Adrenal gland (tissue), 12 donors: ENCODE data around the gene COL21A1. TPM values are rescaled to one million over a fixed set of nuclear protein-coding genes. Genes with fewer than 3 reads are reported as not detected.

Experiments
- DNase-seq, 7 donors: peaks; one replicate each; pipeline ENCODE4 v3.0.0-alpha.2; 2019 to 2020
- H3K27ac ChIP-seq, 5 donors: fragments of 200-600 bp; sonication (generic) in 4 of 5; 1 replicate in 3 of 5; 2 replicates in 2 of 5; pipeline versions ENCODE4 v1.5.1 to v1.8.0; 2016 to 2020; ENCODE audit warnings: mild to moderate bottlenecking in 1 of 5
- H3K27me3 ChIP-seq: fragments of 200-600 bp; 2 replicates; pipeline ENCODE4 v1.8.0; 2021
- H3K36me3 ChIP-seq, 2 donors: fragments of 200-600 bp; replicated peaks in 1 of 2; 1 replicate in 1 of 2; 2 replicates in 1 of 2; pipeline versions ENCODE4 v1.5.1 to v1.8.0; 2018 to 2022
- H3K4me1 ChIP-seq, 2 donors: fragments of 200-600 bp; replicated peaks in 1 of 2; 1 replicate in 1 of 2; 2 replicates in 1 of 2; pipeline versions ENCODE4 v1.5.1 to v1.8.0; 2018 to 2021
- H3K4me3 ChIP-seq, 4 donors: fragments of 200-600 bp; sonication (generic) in 3 of 4; one replicate each; pipeline ENCODE4 v1.5.1; 2016 to 2018
- H3K9me3 ChIP-seq, 3 donors: fragments of 200-600 bp; sonication (generic) in 1 of 3; replicated peaks in 1 of 3; 1 replicate in 2 of 3; 2 replicates in 1 of 3; pipeline versions ENCODE4 v1.5.1 to v1.8.0; 2016 to 2021
- POLR2A ChIP-seq, 2 donors: fragments of 450-650 bp; IDR thresholded peaks; one replicate each; pipeline ENCODE4 v1.6.1; 2017; ENCODE audit warnings: antibody characterized with exemption in 2 of 2, mild to moderate bottlenecking in 2 of 2, moderate library complexity in 1 of 2
- WGBS, 4 donors: extraction: QIAGEN DNeasy Blood & Tissue Kit in 2 of 4; methylation state at CpG; one replicate each; pipeline versions ENCODE4 v1.1.5 to v1.1.7; 2013 to 2017; 5-methylcytosine and 5-hydroxymethylcytosine counted together
- intact Hi-C, 2 donors: fragments of 100-400 bp; cut with DNase I; formaldehyde crosslinking; loops; one replicate each; pipeline versions ENCODE4 v1.14.1 to v1.15.0; 2022 to 2023
- polyA plus RNA-seq, 3 donors: library from polyadenylated mRNA; stranded (reverse); fragments of 200-250 nt in 2 of 3; fragments of 350-450 nt in 1 of 3; fragmentation: Illumina TruSeq in 1 of 3; extraction: RNeasy Lipid Tissue Mini Kit (QIAGEN cat#74804) in 1 of 3; gene quantifications; one replicate each; pipeline ENCODE4 v1.2.3, GENCODE V29; 2013 to 2014
- total RNA-seq, 9 donors: library from RNA; depleted of rRNA in 4 of 9; stranded (reverse); fragments of >200 nt in 4 of 9; fragments of 120-200 nt in 1 of 9; fragmentation: NEBNext Ultra II Directional in 1 of 9; extraction: Animal tissue kit (Norgen Biotek cat#: 25700) in 1 of 9; gene quantifications; one replicate each; pipeline versions ENCODE4 v1.1.0 to v1.2.4, GENCODE V29; 2013 to 2023
- TF ChIP-seq, protein P1 (sequence below), 6 experiments: fragments of 450-650 bp in 4 of 6; fragments of 200-600 bp in 2 of 6; sonication (generic) in 1 of 6; IDR thresholded peaks; 1 replicate in 5 of 6; 2 replicates in 1 of 6; pipeline versions ENCODE4 v1.5.1 to v1.8.0; 2016 to 2021; ENCODE audit warnings: antibody characterized with exemption in 6 of 6, mild to moderate bottlenecking in 2 of 6, moderate library complexity in 1 of 6
- donor health status: healthy with polysubstance abuse.
- donor health status: Bipolar disorder and iron deficiency.
- donor health status: DM: yes; HTN: yes; CAD: no.
- donor health status: DM: no; HTN: no; CAD: no.
- donor health status: DM: no; HTN: no; CAD: no.
- donor health status: DM: yes; HTN: yes; CAD: no.

The COL21A1 gene
- total and polyA plus RNA-seq, 12 donors = 0.12 to 19.4 (median 1.2) TPM

DNA sequence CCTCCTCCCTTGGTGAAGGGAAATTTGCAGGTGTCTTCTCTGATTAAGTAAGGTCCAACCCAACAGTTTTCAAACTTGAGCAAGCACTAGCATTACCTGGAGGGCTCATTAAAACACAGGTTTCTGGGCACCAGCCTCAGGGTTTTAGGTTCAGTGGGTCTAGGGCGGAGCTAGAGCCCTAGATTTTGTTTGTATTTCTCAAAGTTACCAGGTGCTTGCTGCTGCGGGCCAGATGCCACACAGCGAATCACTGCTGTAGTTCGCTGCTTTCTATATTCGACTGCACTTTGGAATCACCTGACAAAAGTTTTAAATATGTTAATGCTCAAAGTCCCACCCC lies 869 bp downstream of the COL21A1 start:
- intact Hi-C loops = no loop called here

DNA sequence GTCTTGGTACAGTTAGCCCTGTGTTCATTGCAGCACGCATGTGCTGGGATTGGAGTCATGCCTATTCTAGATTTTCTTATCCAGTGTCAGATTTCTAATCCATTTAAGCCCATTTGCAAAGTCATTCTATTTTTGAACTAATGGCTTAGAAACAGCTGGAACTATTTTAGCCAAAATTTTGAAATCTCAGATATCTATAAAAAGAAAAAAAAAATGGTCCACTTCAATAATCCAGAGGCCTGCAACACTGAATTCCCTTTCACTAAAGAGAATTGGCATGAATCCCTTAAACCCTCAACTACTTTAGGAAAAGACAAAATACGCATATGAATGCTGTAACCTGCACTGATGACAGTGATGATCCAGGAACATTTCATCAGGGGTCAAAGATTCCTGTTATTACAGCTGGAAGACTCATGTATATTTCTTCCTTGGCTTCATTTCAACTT lies 1.5 kb downstream of the COL21A1 start:
- no peaks in the 10 kb centered on the region for H3K27me3 ChIP-seq
- DNase-seq = no peak
- no peak for TF ChIP-seq POLR2A (IDR thresholded peaks at IDR 0.05)
- TF ChIP-seq, protein P1, sequence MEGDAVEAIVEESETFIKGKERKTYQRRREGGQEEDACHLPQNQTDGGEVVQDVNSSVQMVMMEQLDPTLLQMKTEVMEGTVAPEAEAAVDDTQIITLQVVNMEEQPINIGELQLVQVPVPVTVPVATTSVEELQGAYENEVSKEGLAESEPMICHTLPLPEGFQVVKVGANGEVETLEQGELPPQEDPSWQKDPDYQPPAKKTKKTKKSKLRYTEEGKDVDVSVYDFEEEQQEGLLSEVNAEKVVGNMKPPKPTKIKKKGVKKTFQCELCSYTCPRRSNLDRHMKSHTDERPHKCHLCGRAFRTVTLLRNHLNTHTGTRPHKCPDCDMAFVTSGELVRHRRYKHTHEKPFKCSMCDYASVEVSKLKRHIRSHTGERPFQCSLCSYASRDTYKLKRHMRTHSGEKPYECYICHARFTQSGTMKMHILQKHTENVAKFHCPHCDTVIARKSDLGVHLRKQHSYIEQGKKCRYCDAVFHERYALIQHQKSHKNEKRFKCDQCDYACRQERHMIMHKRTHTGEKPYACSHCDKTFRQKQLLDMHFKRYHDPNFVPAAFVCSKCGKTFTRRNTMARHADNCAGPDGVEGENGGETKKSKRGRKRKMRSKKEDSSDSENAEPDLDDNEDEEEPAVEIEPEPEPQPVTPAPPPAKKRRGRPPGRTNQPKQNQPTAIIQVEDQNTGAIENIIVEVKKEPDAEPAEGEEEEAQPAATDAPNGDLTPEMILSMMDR (IDR thresholded peaks at IDR 0.05) = no peak
- intact Hi-C loops = no loop called here
- 32 to 36% (median 33%) methylated on average over 2 of the region's 2 CpGs for WGBS, 4 donors
- H3K9me3 ChIP-seq = no peaks in the 10 kb centered on the region
- H3K4me1 ChIP-seq = peaks cover 0 to 10% of the 10 kb centered on the region in 2 donors
- H3K27ac ChIP-seq = peak overlapping the region in 1 of 5 donors; percentile 6
- H3K4me3 ChIP-seq = no peak overlapping the region
- H3K36me3 ChIP-seq = no peaks in the 10 kb centered on the region

More for the DNA sequence above, 869 bp downstream of the COL21A1 start:
- H3K27me3 ChIP-seq = no peaks in the 10 kb centered on the region
- no peaks in the 10 kb centered on the region for H3K9me3 ChIP-seq
- peak overlapping the region in 1 of 5 donors; percentile 7 for H3K27ac ChIP-seq
- H3K36me3 ChIP-seq = no peaks in the 10 kb centered on the region
- DNase-seq = no peak
- TF ChIP-seq POLR2A (IDR thresholded peaks at IDR 0.05) = no peak
- TF ChIP-seq, protein P1 (IDR thresholded peaks at IDR 0.05) = no peak
- peaks cover 0 to 10% of the 10 kb centered on the region in 2 donors for H3K4me1 ChIP-seq
- 32 to 51% (median 41%) methylated on average over 5 of the region's 5 CpGs for WGBS, 4 donors
- peak overlapping the region in 1 of 4 donors; percentile 41 for H3K4me3 ChIP-seq

GRCh38 chr6:56244528-56245253 lies 2.7 kb downstream of the COL21A1 start:
- intact Hi-C loops = no loop called here
- no peak overlapping the region for H3K27ac ChIP-seq
- WGBS, 4 donors = 91 to 95% (median 94%) methylated on average over 3 of the region's 3 CpGs
- H3K36me3 ChIP-seq = no peaks in the 10 kb centered on the region
- no peak for DNase-seq
- peaks cover 0 to 10% of the 10 kb centered on the region in 2 donors for H3K4me1 ChIP-seq
- H3K9me3 ChIP-seq = no peaks in the 10 kb centered on the region
- no peak for TF ChIP-seq POLR2A (IDR thresholded peaks at IDR 0.05)
- TF ChIP-seq, protein P1 (IDR thresholded peaks at IDR 0.05) = no peak
- no peak overlapping the region for H3K4me3 ChIP-seq
- no peaks in the 10 kb centered on the region for H3K27me3 ChIP-seq

- Histone ChIP-seq H3K9me3 (peaks cover 0 to 4% (median 0%) of the 10 kb centered on the region in 3 donors), H3K4me1 (peaks cover 0 to 10% of the 10 kb centered on the region in 2 donors), H3K27ac (no peak overlapping the region), H3K4me3 (no peak overlapping the region), H3K27me3 (no peaks in the 10 kb centered on the region), H3K36me3 (no peaks in the 10 kb centered on the region)
- TF ChIP-seq, protein P1 (IDR thresholded peaks at IDR 0.05) = no peak
- TF ChIP-seq POLR2A (IDR thresholded peaks at IDR 0.05) = no peak
- intact Hi-C loops = no loop called here
- no peak for DNase-seq
Observed at GRCh38 chr6:56244089-56244488, 3.3 kb downstream of the COL21A1 start.
